H9 (cell line): Measurements from ENCODE around the gene LRP8. TPM values are rescaled to one million over a fixed set of nuclear protein-coding genes. Genes with fewer than 3 reads are reported as not detected.

Experiments used
- DNase-seq: peaks from one replicate; pipeline ENCODE4 v3.0.0-alpha.2; 2017
- H2AFZ ChIP-seq: one replicate; pipeline ENCODE4 v1.6.1; 2013; ENCODE audit warnings: mild to moderate bottlenecking, low read length, control low read depth, moderate library complexity
- H2AK5ac ChIP-seq: 2 replicates; pipeline ENCODE4 v1.6.1; 2013; ENCODE audit warnings: low read length, control low read depth, mixed read lengths; ENCODE audit not compliant: insufficient read length
- H2BK120ac ChIP-seq: one replicate; pipeline ENCODE4 v1.6.1; 2013; ENCODE audit warnings: low read depth, mild to moderate bottlenecking, low read length, control low read depth, inconsistent platforms; ENCODE audit not compliant: poor library complexity, severe bottlenecking
- H2BK12ac ChIP-seq: 2 replicates; pipeline ENCODE4 v1.6.1; 2013; ENCODE audit warnings: low read length, control low read depth, mixed read lengths, low read depth; ENCODE audit not compliant: insufficient read length
- H2BK15ac ChIP-seq: 2 replicates; pipeline ENCODE4 v1.6.1; 2013; ENCODE audit warnings: low read depth, low read length, control low read depth
- H2BK20ac ChIP-seq: one replicate; pipeline ENCODE4 v1.6.1; 2013; ENCODE audit warnings: low read depth, mild to moderate bottlenecking, low read length, control low read depth, inconsistent platforms; ENCODE audit not compliant: poor library complexity, severe bottlenecking
- H2BK5ac ChIP-seq: 2 replicates; pipeline ENCODE4 v1.6.1; 2013; ENCODE audit warnings: low read length, control low read depth, mixed read lengths; ENCODE audit not compliant: insufficient read length
- H3K14ac ChIP-seq: 2 replicates; pipeline ENCODE4 v1.6.1; 2013; ENCODE audit warnings: low read length, control low read depth; ENCODE audit not compliant: insufficient read depth
- H3K18ac ChIP-seq: 2 replicates; pipeline ENCODE4 v1.6.1; 2013; ENCODE audit warnings: low read depth, mild to moderate bottlenecking, mixed read lengths, low read length, control low read depth; ENCODE audit not compliant: insufficient read length
- H3K23ac ChIP-seq: 2 replicates; pipeline ENCODE4 v1.6.1; 2013; ENCODE audit warnings: low read length, control low read depth, mixed read lengths, low read depth; ENCODE audit not compliant: insufficient read length
- H3K23me2 ChIP-seq: 2 replicates; pipeline ENCODE4 v1.6.1; 2013; ENCODE audit warnings: low read depth, mild to moderate bottlenecking, mixed read lengths, low read length, control low read depth; ENCODE audit not compliant: insufficient read length, poor library complexity, severe bottlenecking
- H3K27ac ChIP-seq: 2 replicates; pipeline ENCODE4 v1.5.1; 2013; ENCODE audit warnings: low read length, control low read depth, mixed read lengths, low read depth; ENCODE audit not compliant: insufficient read length
- H3K27me3 ChIP-seq: 2 replicates; pipeline ENCODE4 v1.6.1; 2013; ENCODE audit warnings: low read length, control low read depth, inconsistent platforms; ENCODE audit not compliant: insufficient read depth
- H3K4ac ChIP-seq: 2 replicates; pipeline ENCODE4 v1.6.1; 2013; ENCODE audit warnings: low read depth, mild to moderate bottlenecking, control low read depth, inconsistent platforms, low read length, moderate library complexity
- H3K4me1 ChIP-seq: 2 replicates; pipeline ENCODE4 v1.6.1; 2013; ENCODE audit warnings: low read length, control low read depth, inconsistent platforms; ENCODE audit not compliant: insufficient read depth
- H3K4me2 ChIP-seq: 2 replicates; pipeline ENCODE4 v1.6.1; 2013; ENCODE audit warnings: low read length, control low read depth, mixed read lengths; ENCODE audit not compliant: insufficient read length, insufficient read depth
- H3K56ac ChIP-seq: 2 replicates; pipeline ENCODE4 v1.6.1; 2013; ENCODE audit warnings: low read depth, mild to moderate bottlenecking, mixed read lengths, low read length, control low read depth; ENCODE audit not compliant: insufficient read length
- H3K79me1 ChIP-seq: 2 replicates; pipeline ENCODE4 v1.6.1; 2013; ENCODE audit warnings: low read depth, mild to moderate bottlenecking, moderate library complexity, low read length, control low read depth, inconsistent platforms; ENCODE audit not compliant: insufficient read depth, poor library complexity, severe bottlenecking
- H3K79me2 ChIP-seq: 2 replicates; pipeline ENCODE4 v1.6.1; 2013; ENCODE audit warnings: low read length, control low read depth, inconsistent platforms; ENCODE audit not compliant: insufficient read depth
- H3K9ac ChIP-seq: 2 replicates; pipeline ENCODE4 v1.6.1; 2013; ENCODE audit warnings: low read length, control low read depth, mixed read lengths; ENCODE audit not compliant: insufficient read length; ENCODE audit errors: extremely low read depth
- H3K9me3 ChIP-seq: one replicate; pipeline ENCODE4 v1.6.1; 2013; ENCODE audit warnings: low read depth, low read length, inconsistent platforms; ENCODE audit not compliant: control insufficient read depth
- H3T11ph ChIP-seq: one replicate; pipeline ENCODE4 v1.6.1; 2013; ENCODE audit warnings: mild to moderate bottlenecking, low read length, control low read depth, inconsistent platforms
- H4K20me1 ChIP-seq: one replicate; pipeline ENCODE4 v1.6.1; 2013; ENCODE audit not compliant: control insufficient read depth, insufficient read length, insufficient read depth
- H4K5ac ChIP-seq: 2 replicates; pipeline ENCODE4 v1.6.1; 2013; ENCODE audit warnings: low read depth, mild to moderate bottlenecking, mixed read lengths, low read length, control low read depth; ENCODE audit not compliant: insufficient read length
- H4K8ac ChIP-seq: replicated peaks from 2 replicates; pipeline ENCODE4 v1.6.1; 2013; ENCODE audit warnings: low read length, control low read depth, mixed read lengths, low read depth; ENCODE audit not compliant: insufficient read length
- H4K91ac ChIP-seq: 2 replicates; pipeline ENCODE4 v1.6.1; 2013; ENCODE audit warnings: low read depth, mild to moderate bottlenecking, moderate library complexity, mixed read lengths, low read length, control low read depth; ENCODE audit not compliant: insufficient read length
- H3K27ac Mint-ChIP-seq, 3 experiments: 2 replicates in 2 of 3; 3 replicates in 1 of 3; pipeline ENCODE4 v1.8.0; 2020 to 2021; ENCODE audit warnings: mixed read lengths in 3 of 3, mild to moderate bottlenecking in 1 of 3, moderate library complexity in 1 of 3
- H3K27me3 Mint-ChIP-seq: 2 replicates; pipeline ENCODE4 v1.8.0; 2021; ENCODE audit warnings: low read depth, mild to moderate bottlenecking, moderate library complexity, mixed read lengths
- H3K36me3 Mint-ChIP-seq, 3 experiments: 2 replicates in 2 of 3; 3 replicates in 1 of 3; pipeline ENCODE4 v1.8.0; 2020 to 2021; ENCODE audit warnings: low read depth in 3 of 3, mixed read lengths in 3 of 3; ENCODE audit not compliant: insufficient read depth in 1 of 3
- H3K4me1 Mint-ChIP-seq, 2 experiments: 2 replicates each; pipeline ENCODE4 v1.8.0; 2020; ENCODE audit warnings: mixed read lengths in 2 of 2
- H3K4me3 Mint-ChIP-seq, 2 experiments: 2 replicates in 1 of 2; 3 replicates in 1 of 2; pipeline ENCODE4 v1.8.0; 2020 to 2021; ENCODE audit warnings: mild to moderate bottlenecking in 2 of 2, mixed read lengths in 2 of 2, moderate library complexity in 1 of 2
- H3K9me3 Mint-ChIP-seq, 2 experiments: 2 replicates in 1 of 2; 3 replicates in 1 of 2; pipeline ENCODE4 v1.8.0; 2020; ENCODE audit warnings: mild to moderate bottlenecking in 2 of 2, mixed read lengths in 2 of 2, moderate library complexity in 1 of 2
- total RNA-seq: library from RNA; stranded (reverse); gene quantifications from 2 replicates; pipeline ENCODE4 v1.2.1, GENCODE V29; 2021
- TF ChIP-seq, protein P1 (sequence below): fragments of 200-600 bp; sonication (generic); conservative IDR thresholded peaks from 3 replicates; pipeline ENCODE4 v1.8.0; 2021; ENCODE audit warnings: antibody characterized with exemption, mild to moderate bottlenecking

The LRP8 gene
- total RNA-seq, 1 experiment from 2014 or later = 78.6 TPM

DNA sequence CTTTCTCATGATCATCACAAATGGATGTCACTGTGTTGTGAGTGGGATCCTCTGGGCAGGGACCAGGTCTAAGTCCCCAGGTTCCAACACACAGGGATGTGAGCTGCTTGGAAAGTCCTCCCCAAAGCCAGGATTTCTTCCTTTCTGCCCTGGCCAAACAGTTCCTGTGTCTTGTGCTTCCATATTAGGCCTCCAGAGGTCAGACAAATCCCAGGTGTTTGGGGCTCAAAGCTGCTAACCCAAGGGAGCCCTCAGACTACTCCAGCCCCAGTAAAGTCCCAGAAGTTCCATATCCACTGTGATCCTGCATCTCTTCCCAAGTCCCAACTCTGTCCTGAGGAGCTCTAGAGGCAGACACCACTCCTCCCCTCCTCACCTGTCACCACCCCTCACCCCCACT, 61.8 kb downstream of the LRP8 start:
- H3K27me3 Mint-ChIP-seq = no peaks in the 10 kb centered on the region
- no peak for DNase-seq

More for the DNA sequence above, 61.8 kb downstream of the LRP8 start:
- no peak overlapping the region for H2BK120ac ChIP-seq
- H3T11ph ChIP-seq = no peak overlapping the region
- no peak overlapping the region for H4K8ac ChIP-seq
- no peak overlapping the region for H2AK5ac ChIP-seq
- H4K20me1 ChIP-seq = no peaks in the 10 kb centered on the region
- no peak overlapping the region for H3K56ac ChIP-seq
- no peaks in the 10 kb centered on the region for H3K9me3 ChIP-seq
- H2AFZ ChIP-seq = no peak overlapping the region
- H3K27ac ChIP-seq = no peak overlapping the region
- no peaks in the 10 kb centered on the region for H3K4me1 Mint-ChIP-seq
- H3K27me3 ChIP-seq = no peaks in the 10 kb centered on the region
- no peak overlapping the region for H3K18ac ChIP-seq
- H2BK5ac ChIP-seq = no peak overlapping the region
- H3K79me2 ChIP-seq = no peaks in the 10 kb centered on the region
- TF ChIP-seq, protein P1, sequence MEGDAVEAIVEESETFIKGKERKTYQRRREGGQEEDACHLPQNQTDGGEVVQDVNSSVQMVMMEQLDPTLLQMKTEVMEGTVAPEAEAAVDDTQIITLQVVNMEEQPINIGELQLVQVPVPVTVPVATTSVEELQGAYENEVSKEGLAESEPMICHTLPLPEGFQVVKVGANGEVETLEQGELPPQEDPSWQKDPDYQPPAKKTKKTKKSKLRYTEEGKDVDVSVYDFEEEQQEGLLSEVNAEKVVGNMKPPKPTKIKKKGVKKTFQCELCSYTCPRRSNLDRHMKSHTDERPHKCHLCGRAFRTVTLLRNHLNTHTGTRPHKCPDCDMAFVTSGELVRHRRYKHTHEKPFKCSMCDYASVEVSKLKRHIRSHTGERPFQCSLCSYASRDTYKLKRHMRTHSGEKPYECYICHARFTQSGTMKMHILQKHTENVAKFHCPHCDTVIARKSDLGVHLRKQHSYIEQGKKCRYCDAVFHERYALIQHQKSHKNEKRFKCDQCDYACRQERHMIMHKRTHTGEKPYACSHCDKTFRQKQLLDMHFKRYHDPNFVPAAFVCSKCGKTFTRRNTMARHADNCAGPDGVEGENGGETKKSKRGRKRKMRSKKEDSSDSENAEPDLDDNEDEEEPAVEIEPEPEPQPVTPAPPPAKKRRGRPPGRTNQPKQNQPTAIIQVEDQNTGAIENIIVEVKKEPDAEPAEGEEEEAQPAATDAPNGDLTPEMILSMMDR = peak; percentile 57
- H2BK20ac ChIP-seq = no peak overlapping the region
- H3K4me1 ChIP-seq = no peaks in the 10 kb centered on the region
- no peak overlapping the region for H3K4me2 ChIP-seq
- H3K4ac ChIP-seq = no peak overlapping the region
- H3K36me3 Mint-ChIP-seq = peaks cover 46 to 92% (median 75%) of the 10 kb centered on the region in 3 experiments; a peak in 6 of 7 replicates
- H3K23ac ChIP-seq = no peak overlapping the region
- peak overlapping the region in 1 of 3 experiments; percentile 81; a peak in 1 of 7 replicates for H3K27ac Mint-ChIP-seq
- H3K14ac ChIP-seq = no peak overlapping the region
- H3K9me3 Mint-ChIP-seq = no peaks in the 10 kb centered on the region
- no peaks in the 10 kb centered on the region for H3K79me1 ChIP-seq
- no peak overlapping the region for H4K91ac ChIP-seq
- no peak overlapping the region for H3K9ac ChIP-seq
- no peak overlapping the region for H2BK12ac ChIP-seq
- H2BK15ac ChIP-seq = no peak overlapping the region
- no peaks in the 10 kb centered on the region for H3K23me2 ChIP-seq
- H4K5ac ChIP-seq = no peak overlapping the region
- no peak overlapping the region for H3K4me3 Mint-ChIP-seq
